ENCODE measurements around the gene WDR5. TPM values are rescaled to one million over a fixed set of nuclear protein-coding genes. Genes with fewer than 3 reads are reported as not detected.

The WDR5 gene
- total and polyA plus RNA-seq, 9 of the 15 experiments (the other 6 are each of a cell fraction or from before 2014, with no cell fraction given) = 3.0 to 56.8 (median 38.6) TPM

DNA sequence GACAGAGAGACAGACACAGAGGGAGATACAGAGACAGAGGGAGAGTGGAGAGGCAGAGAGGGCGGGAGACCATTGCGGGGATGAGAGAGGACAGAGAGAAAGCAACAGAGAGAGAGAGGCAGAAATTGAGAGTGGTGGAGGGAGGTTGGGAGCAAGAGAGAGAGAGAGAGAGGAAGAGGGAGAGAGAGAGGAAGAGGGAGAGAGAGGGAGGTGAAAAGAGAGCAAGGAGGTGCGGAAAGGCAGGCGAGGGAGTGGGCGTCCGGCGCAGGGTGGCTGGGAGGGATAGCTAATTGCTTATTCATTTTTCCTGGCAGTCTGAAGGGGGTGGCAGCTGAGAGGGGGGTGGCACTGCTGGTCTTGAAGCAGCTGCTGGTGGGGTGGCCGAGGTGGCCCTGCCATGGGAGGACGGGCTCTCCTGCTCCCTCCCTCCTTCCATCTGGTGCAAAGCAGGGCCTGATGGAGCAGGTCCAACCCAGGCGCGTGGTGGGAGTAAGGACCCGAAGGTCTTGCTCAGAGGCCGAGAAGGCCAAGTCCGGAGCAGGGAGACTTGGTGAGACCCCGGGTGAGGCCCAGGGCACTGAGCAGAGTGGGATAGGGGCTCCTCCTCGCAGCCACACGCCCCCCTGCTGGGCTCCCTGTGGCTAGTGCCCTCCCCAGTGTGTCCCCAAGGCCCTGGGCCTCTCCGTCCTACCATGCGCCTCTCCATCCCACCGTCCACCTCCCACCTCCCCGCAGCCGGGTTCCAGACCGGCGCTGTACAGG, 53.8 kb downstream of the WDR5 start:
- ChIA-PET POLR2A (interaction anchor here (0.6 kb wide), 1 partner anchor 256 kb away, joined by 3 read pairs; no protein-coding TSS in a partner anchor), CTCF (ENCODE audit: low intra/inter-chr PET ratio) (no interaction called here)
- Histone ChIP-seq H3K27ac (ENCODE audit: extremely low read depth, low read depth, low read length) (no peak overlapping the region), H3K9me3 (replicated peaks; ENCODE audit: control insufficient read depth, insufficient read depth, low read depth, low read length) (no peaks in the 10 kb centered on the region), H3K4me2 (ENCODE audit: insufficient read depth, low read length) (no peak overlapping the region), H3K9me1 (ENCODE audit: control insufficient read depth, insufficient read depth, low read length) (no peaks in the 10 kb centered on the region), H3K36me3 (ENCODE audit: control insufficient read depth, insufficient read depth, low read length) (no peaks in the 10 kb centered on the region), H3K79me2 (ENCODE audit: control insufficient read depth, insufficient read depth, low read length) (no peaks in the 10 kb centered on the region), H3K9ac (ENCODE audit: insufficient read depth in 1 of 2, low read depth in 2 of 2, low read length in 2 of 2) (no peak overlapping the region), H3K4me3 (no peak overlapping the region), H4K20me1 (replicated peaks; ENCODE audit: control insufficient read depth, insufficient read depth, low read length) (peaks cover 9% of the 10 kb centered on the region; the same call in 1 of the 2 replicates), H3K4me1 (replicated peaks in 1 of 2; ENCODE audit: control insufficient read depth in 2 of 2, insufficient read depth in 2 of 2, low read length in 2 of 2) (peaks cover 4 to 29% of the 10 kb centered on the region in 2 experiments; a peak in 3 of 5 replicates), H3K27me3 (ENCODE audit: control insufficient read depth in 2 of 2, insufficient read depth in 2 of 2, low read length in 2 of 2) (peaks cover 5 to 57% of the 10 kb centered on the region in 2 experiments; a peak in 4 of 5 replicates), H2AFZ (ENCODE audit: low read depth, low read length) (no peak overlapping the region)
- 17% methylated on average over 22 of the region's 24 CpGs for WGBS (ENCODE audit: insufficient coverage, low coverage, missing lambda C conversion rate)
- no TSS peak for BruUV-seq (replicated peaks)
- no peak for TF ChIP-seq ZNF717 (CRISPR knock-in tag; IDR thresholded peaks at IDR 0.05)
- no peak for TF ChIP-seq MXI1 (IDR thresholded peaks at IDR 0.05; ENCODE audit: low read depth, low read length)
- peak; percentile 58 for TF ChIP-seq EGR1 (conservative IDR thresholded peaks at IDR 0.05)
- peak; percentile 20; the same call in 1 of the 2 replicates for TF ChIP-seq DPF2 (IDR thresholded peaks at IDR 0.05)
- no peak for TF ChIP-seq ARID3B (CRISPR knock-in tag; IDR thresholded peaks at IDR 0.05; ENCODE audit: borderline replicate concordance)
- TF ChIP-seq BCL6 (CRISPR knock-in tag; IDR thresholded peaks at IDR 0.05) = no peak
- TF ChIP-seq ZNF583 (CRISPR knock-in tag; IDR thresholded peaks at IDR 0.05) = no peak
- no peak for TF ChIP-seq ZNF592 (IDR thresholded peaks at IDR 0.05)
- TF ChIP-seq HDAC1 (IDR thresholded peaks at IDR 0.05) = 0 out of 4 replicates have a peak, but pooled peaks of 1 of the 2 experiments have one; percentile 50
- no peak for TF ChIP-seq ZNF696 (CRISPR knock-in tag; conservative IDR thresholded peaks at IDR 0.05)
- TF ChIP-seq MLLT1 (IDR thresholded peaks at IDR 0.05) = 0 out of 4 replicates have a peak, but pooled peaks of 1 of the 2 experiments have one; percentile 15
- TF ChIP-seq POU5F1 (IDR thresholded peaks at IDR 0.05; ENCODE audit: borderline replicate concordance, low read depth, low read length, partially characterized antibody) = no peak
- FAIRE-seq (no peak), ATAC-seq (no peak), DNase-seq (ENCODE audit: extremely low read depth in 1 of 4, low spot score in 3 of 4) (peak in 2 of 4 experiments; percentile 38 to 43)
- intact Hi-C loops (cut with micrococcal nuclease) (no loop called here), in situ Hi-C loops (cut with MboI) (no loop called here)

All from K562 (cell line).